ENCODE measurements around the gene SSNA1.

The SSNA1 gene

GRCh38 chr9:137234758-137235423 is 46.4 kb downstream of the SSNA1 start:
- H3K79me2 ChIP-seq (ENCODE audit: insufficient read depth, low read length), result peaks cover 5% of the 10 kb centered on the region
- H2AFZ ChIP-seq (ENCODE audit: low read depth, low read length), result no peak overlapping the region
- no peaks in the 10 kb centered on the region for H3K27me3 ChIP-seq (ENCODE audit: insufficient read depth, low read length, poor library complexity)
- no peak overlapping the region for H3K4me3 ChIP-seq (ENCODE audit: low read depth in 1 of 2, low read length in 2 of 2)
- TF ChIP-seq EZH2 (IDR thresholded peaks at IDR 0.05; ENCODE audit: borderline replicate concordance, low read depth, low read length, severe bottlenecking) (no peak), CTCF (IDR thresholded peaks at IDR 0.05; ENCODE audit: borderline replicate concordance, extremely low read depth, low read length, poor library complexity, severe bottlenecking) (no peak)
- peaks cover 13% of the 10 kb centered on the region; the same call in 1 of the 2 replicates for H4K20me1 ChIP-seq (ENCODE audit: insufficient read depth, low read length)
- H3K27ac ChIP-seq (ENCODE audit: low read length), result no peak overlapping the region
- no peak overlapping the region for H3K9ac ChIP-seq (ENCODE audit: low read depth, low read length)
- no peak overlapping the region for H3K4me2 ChIP-seq (ENCODE audit: insufficient read depth, low read length)
- DNase-seq, result no peak
- H3K36me3 ChIP-seq (ENCODE audit: insufficient read depth, low read length), result no peaks in the 10 kb centered on the region; the same call in 1 of the 2 replicates
- H3K9me3 ChIP-seq (ENCODE audit: insufficient read depth, low read length, severe bottlenecking), result no peaks in the 10 kb centered on the region
- ATAC-seq (ENCODE audit: insufficient read depth, low read depth), result no peak
- peaks cover 31% of the 10 kb centered on the region for H3K4me1 ChIP-seq (ENCODE audit: insufficient read depth, low read length)

DNA sequence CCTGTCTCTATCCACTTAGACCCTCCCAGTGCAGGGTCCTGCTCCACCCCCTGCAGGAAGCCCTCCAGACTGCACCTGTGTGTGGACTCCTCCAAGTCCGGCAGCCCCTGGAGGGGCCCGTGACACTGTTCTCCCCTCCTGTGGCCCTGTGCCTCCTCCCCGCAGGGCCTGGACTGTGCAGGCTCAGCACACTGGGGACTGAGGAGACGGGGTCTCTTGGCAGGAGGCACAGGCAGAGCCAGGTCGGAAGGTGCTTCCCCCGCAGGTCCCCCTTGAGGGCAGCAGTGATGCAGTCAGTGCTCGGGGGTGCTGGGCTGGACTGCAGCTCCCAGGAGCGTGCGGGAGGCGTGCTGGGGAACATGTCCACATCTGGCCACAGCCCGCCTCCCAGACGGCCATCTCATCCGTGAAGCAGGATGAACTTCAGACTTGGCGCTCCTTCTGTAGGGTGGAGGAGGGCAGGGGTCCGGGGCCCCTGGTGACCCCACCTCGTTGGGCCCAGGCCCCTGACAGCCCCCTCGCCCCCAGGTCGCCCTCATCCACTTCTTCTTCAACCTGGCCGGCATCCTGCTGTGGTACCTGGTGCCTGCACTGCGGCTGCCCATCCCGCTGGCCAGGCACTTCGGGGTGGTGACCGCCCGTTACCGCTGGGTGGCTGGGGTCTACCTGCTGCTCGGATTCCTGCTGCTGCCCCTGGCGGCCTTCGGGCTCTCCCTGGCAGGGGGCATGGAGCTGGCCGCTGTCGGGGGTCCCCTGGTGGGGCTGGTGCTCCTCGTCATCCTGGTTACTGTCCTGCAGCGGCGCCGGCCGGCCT is 47.2 kb downstream of the SSNA1 start:
- Histone ChIP-seq H3K4me3 (ENCODE audit: low read depth in 1 of 2, low read length in 2 of 2) (no peak overlapping the region), H3K27ac (ENCODE audit: low read length) (no peak overlapping the region), H4K20me1 (ENCODE audit: insufficient read depth, low read length) (peaks cover 13% of the 10 kb centered on the region; the same call in 1 of the 2 replicates), H3K4me1 (ENCODE audit: insufficient read depth, low read length) (peaks cover 37% of the 10 kb centered on the region), H3K9me3 (ENCODE audit: insufficient read depth, low read length, severe bottlenecking) (no peaks in the 10 kb centered on the region), H3K79me2 (ENCODE audit: insufficient read depth, low read length) (peaks cover 9% of the 10 kb centered on the region), H2AFZ (ENCODE audit: low read depth, low read length) (no peak overlapping the region), H3K4me2 (ENCODE audit: insufficient read depth, low read length) (peak overlapping the region; percentile 52; the same call in 1 of the 2 replicates), H3K27me3 (ENCODE audit: insufficient read depth, low read length, poor library complexity) (no peaks in the 10 kb centered on the region), H3K9ac (ENCODE audit: low read depth, low read length) (peak overlapping the region; percentile 38; the same call in 1 of the 2 replicates), H3K36me3 (ENCODE audit: insufficient read depth, low read length) (no peaks in the 10 kb centered on the region; the same call in 1 of the 2 replicates)
- TF ChIP-seq EZH2 (IDR thresholded peaks at IDR 0.05; ENCODE audit: borderline replicate concordance, low read depth, low read length, severe bottlenecking) (no peak), CTCF (IDR thresholded peaks at IDR 0.05; ENCODE audit: borderline replicate concordance, extremely low read depth, low read length, poor library complexity, severe bottlenecking) (no peak)
- ATAC-seq (ENCODE audit: insufficient read depth, low read depth) (no peak), DNase-seq (no peak)

DNA sequence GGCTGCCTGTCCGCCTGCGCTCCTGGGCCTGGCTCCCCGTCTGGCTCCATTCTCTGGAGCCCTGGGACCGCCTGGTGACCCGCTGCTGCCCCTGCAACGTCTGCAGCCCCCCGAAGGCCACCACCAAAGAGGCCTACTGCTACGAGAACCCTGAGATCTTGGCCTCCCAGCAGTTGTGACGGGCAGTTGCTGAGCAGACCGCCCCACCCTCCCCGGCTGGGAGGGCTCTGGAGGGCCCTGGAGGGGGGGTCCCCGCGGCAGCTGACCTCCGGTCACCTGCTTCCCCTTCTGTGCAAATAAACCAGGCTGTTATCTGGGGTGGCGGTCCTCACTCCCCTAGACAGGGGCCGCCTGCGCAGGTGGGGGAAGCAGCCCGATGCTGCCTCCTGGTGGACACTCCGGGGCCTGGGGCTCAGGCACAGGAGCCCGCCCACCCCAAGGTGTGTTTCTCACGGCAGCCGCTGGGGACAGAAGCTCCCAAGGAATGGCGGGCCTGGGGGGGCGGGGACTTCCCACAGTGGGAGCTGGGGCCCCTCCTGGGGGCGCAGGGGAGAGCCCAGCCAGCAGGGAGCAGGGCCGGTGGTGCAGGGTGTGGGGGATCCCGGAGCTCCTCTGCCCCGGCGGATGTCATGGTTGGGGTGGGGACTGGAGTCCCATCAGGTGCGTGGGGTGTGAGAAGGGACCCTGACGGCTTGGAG is 47.9 kb downstream of the SSNA1 start:
- H3K9ac ChIP-seq (ENCODE audit: low read depth, low read length), result peak overlapping the region; percentile 38; the same call in 1 of the 2 replicates
- no peak overlapping the region for H3K27ac ChIP-seq (ENCODE audit: low read length)
- peak overlapping the region; percentile 52 for H3K4me2 ChIP-seq (ENCODE audit: insufficient read depth, low read length)
- DNase-seq (peak; percentile 89), ATAC-seq (ENCODE audit: insufficient read depth, low read depth) (peak; percentile 55)
- no peaks in the 10 kb centered on the region; the same call in 1 of the 2 replicates for H3K36me3 ChIP-seq (ENCODE audit: insufficient read depth, low read length)
- H2AFZ ChIP-seq (ENCODE audit: low read depth, low read length), result peak overlapping the region; percentile 8; the same call in 1 of the 2 replicates
- H3K27me3 ChIP-seq (ENCODE audit: insufficient read depth, low read length, poor library complexity), result no peaks in the 10 kb centered on the region
- H3K4me3 ChIP-seq (ENCODE audit: low read depth in 1 of 2, low read length in 2 of 2), result no peak overlapping the region
- H3K4me1 ChIP-seq (ENCODE audit: insufficient read depth, low read length), result peaks cover 37% of the 10 kb centered on the region
- TF ChIP-seq CTCF (IDR thresholded peaks at IDR 0.05; ENCODE audit: borderline replicate concordance, extremely low read depth, low read length, poor library complexity, severe bottlenecking) (peak; percentile 98), EZH2 (IDR thresholded peaks at IDR 0.05; ENCODE audit: borderline replicate concordance, low read depth, low read length, severe bottlenecking) (no peak)
- peaks cover 13% of the 10 kb centered on the region; the same call in 1 of the 2 replicates for H4K20me1 ChIP-seq (ENCODE audit: insufficient read depth, low read length)
- no peaks in the 10 kb centered on the region for H3K9me3 ChIP-seq (ENCODE audit: insufficient read depth, low read length, severe bottlenecking)
- H3K79me2 ChIP-seq (ENCODE audit: insufficient read depth, low read length), result peaks cover 9% of the 10 kb centered on the region

Data from DND-41 (cell line).